ENCODE measurements around the gene EPHB3. TPM values are rescaled to one million over a fixed set of nuclear protein-coding genes. Genes with fewer than 3 reads are reported as not detected.

Gene EPHB3
- 4.5 TPM for polyA plus RNA-seq (2013, experiment 1 of 4)
- polyA plus RNA-seq (2013, experiment 2 of 4) = 3.9 TPM
- polyA plus RNA-seq (2013, experiment 3 of 4) = 4.7 TPM
- 4.4 TPM for polyA plus RNA-seq (2013, experiment 4 of 4)

DNA sequence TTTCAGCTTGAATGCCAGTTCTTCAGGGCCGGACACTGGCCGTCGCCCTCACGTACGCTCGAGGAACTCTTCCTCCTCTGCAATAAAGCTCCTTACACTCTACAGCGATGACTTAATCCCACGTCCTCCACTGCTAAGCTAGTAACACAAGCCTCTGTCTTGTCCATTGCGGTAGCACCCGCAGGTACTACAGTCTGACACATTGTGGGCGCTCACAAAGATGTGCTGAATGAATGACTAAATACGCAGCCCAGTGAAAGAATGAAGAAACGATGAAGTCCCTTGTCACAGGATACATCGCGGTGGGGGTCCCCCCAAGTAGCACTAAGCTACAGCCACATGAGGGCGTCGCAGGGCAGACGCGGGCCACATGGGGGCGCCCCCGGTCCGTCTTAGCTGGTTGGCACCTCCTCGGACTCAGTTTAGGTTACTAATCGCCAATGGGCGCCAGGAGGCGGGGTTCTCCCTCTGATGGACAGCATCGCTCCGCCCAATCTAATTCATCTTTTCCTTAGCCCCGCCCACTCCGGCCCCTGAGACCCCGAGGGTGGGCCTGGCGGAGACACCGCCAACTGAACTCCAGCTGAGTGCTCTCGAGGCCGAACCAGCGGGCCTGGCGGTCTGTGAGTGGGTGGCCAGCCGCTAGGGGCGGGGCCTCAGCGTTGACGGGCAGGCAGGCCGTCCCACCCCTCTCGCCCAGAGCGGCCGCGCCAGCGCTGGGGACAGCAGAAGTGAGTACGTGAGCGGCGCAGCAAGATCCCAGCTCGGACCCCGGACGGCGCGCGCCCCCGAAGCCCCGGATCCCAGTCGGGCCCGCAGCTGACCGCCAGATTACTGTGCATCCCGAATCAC is at the start of gene EPHB3:
Gene EPHB3 (plus strand): TSS at position 725 of the 852 bp plus-strand sequence. CDS start 451 bp downstream, outside the sequence.
- Histone ChIP-seq H3K27me3 (ENCODE audit: control insufficient read depth, insufficient read depth, low read length, poor library complexity, severe bottlenecking) (peaks cover 58% of the 10 kb centered on the region), H3K4me1 (ENCODE audit: control insufficient read depth, insufficient read depth, low read length) (peaks cover 51% of the 10 kb centered on the region), H3K4me3 (ENCODE audit: insufficient read depth, low read depth, low read length) (peak within 1 kb of the TSS; percentile 44), H3K9me3 (ENCODE audit: control insufficient read depth, low read length) (no peaks in the 10 kb centered on the region), H3K36me3 (ENCODE audit: control insufficient read depth, insufficient read depth, low read length) (no peaks in the 10 kb centered on the region), H3K27ac (ENCODE audit: insufficient read depth, low read depth, low read length, poor library complexity, severe bottlenecking) (no peak within 1 kb of the TSS)
- WGBS, 2 experiments = 3% methylated on average over 62 of the region's 62 CpGs

DNA sequence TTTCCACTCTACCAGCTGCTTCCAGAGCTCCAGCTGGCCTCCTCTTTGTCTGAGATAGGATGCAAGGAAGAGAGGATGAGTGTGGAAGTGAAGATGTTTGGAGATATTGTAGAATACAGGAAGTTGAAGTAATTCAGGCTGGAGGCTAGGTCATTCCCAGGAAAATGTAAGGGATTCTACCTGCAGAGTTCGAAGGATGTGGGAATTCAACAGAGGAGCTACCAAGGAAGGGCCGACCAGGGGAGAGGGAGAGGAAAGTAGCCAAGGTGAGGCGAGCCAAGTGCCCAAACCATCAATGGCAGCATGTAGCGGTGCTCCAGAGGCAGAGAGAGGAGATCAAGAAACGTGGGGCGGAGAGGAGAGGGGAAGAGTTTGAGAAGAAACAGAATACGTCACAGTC is 49.0 kb upstream of the EPHB3 start:
- Histone ChIP-seq H3K9me3 (ENCODE audit: control insufficient read depth, low read length) (no peaks in the 10 kb centered on the region), H3K27ac (ENCODE audit: insufficient read depth, low read depth, low read length, poor library complexity, severe bottlenecking) (no peak overlapping the region), H3K4me3 (ENCODE audit: insufficient read depth, low read depth, low read length) (no peak overlapping the region), H3K27me3 (ENCODE audit: control insufficient read depth, insufficient read depth, low read length, poor library complexity, severe bottlenecking) (peaks cover 37% of the 10 kb centered on the region), H3K36me3 (ENCODE audit: control insufficient read depth, insufficient read depth, low read length) (no peaks in the 10 kb centered on the region), H3K4me1 (ENCODE audit: control insufficient read depth, insufficient read depth, low read length) (no peaks in the 10 kb centered on the region)
- 88 to 93% methylated on average over 4 to 6 of the region's 7 CpGs for WGBS, 2 experiments

DNA sequence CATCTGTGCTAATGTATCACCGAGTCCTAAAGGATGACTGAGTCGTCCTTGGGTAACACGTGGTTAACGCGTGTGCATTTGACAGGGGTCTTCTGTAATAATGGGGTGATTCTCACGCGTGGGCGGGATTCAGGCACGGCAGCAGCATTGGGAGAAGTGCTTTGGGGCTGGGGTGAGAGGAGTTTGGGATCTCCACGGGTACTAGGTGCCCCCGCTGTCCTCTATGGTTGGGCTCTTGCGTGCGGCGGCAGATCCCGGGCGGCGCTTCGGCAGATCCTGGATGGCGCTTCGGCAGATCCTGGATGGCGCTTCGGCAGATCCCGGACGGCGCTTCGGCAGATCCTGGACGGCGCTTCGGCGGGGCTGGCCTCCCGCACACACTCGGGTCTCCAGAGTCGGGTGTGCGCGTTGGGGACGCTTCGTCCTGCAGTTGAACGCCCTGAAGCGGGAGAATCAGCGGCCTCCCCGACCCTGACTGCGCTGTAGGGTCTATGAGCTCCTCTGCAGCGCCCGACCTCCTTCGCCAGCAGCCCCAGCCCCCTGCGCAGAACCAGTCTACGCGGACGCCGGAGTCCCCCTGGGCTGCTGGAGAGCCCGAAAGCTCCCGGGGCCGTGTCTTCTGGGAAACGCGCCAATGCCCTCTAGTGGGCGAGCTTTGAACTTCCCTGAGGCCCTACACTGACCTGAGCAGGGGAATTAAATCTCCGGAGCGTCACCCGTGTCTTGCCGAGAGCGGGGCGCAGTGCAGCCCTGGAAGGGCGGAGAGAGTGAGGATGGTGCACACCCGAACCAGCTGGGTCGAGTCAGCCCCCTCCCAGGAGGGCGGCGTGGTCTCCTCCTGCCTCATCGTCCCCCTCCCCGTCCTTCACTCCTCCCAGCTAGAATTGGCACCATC is 48.1 kb upstream of the EPHB3 start:
- 7% methylated on average over 69 of the region's 69 CpGs for WGBS, 2 experiments
- Histone ChIP-seq H3K27ac (ENCODE audit: insufficient read depth, low read depth, low read length, poor library complexity, severe bottlenecking) (no peak overlapping the region), H3K4me3 (ENCODE audit: insufficient read depth, low read depth, low read length) (peak overlapping the region; percentile 34), H3K9me3 (ENCODE audit: control insufficient read depth, low read length) (no peaks in the 10 kb centered on the region), H3K27me3 (ENCODE audit: control insufficient read depth, insufficient read depth, low read length, poor library complexity, severe bottlenecking) (peaks cover 37% of the 10 kb centered on the region), H3K36me3 (ENCODE audit: control insufficient read depth, insufficient read depth, low read length) (no peaks in the 10 kb centered on the region), H3K4me1 (ENCODE audit: control insufficient read depth, insufficient read depth, low read length) (no peaks in the 10 kb centered on the region)

DNA sequence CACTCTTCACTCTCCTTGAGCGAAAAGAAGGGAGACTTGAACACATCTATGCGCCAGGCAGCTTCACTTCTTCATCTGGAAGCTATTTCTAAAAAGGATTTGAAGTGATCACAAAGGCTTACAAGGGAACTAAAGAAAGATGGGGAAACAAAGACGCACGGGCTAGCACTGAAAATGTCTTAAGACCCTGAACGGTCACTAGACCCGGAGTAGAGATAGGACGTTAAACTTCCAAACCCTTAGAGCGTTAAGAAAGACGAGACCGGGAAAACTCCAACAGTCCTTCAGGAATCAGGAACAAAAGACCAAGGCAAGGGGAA is 47.5 kb upstream of the EPHB3 start:
- no peaks in the 10 kb centered on the region for H3K4me1 ChIP-seq (ENCODE audit: control insufficient read depth, insufficient read depth, low read length)
- no peak overlapping the region for H3K4me3 ChIP-seq (ENCODE audit: insufficient read depth, low read depth, low read length)
- H3K9me3 ChIP-seq (ENCODE audit: control insufficient read depth, low read length) = no peaks in the 10 kb centered on the region
- H3K36me3 ChIP-seq (ENCODE audit: control insufficient read depth, insufficient read depth, low read length) = no peaks in the 10 kb centered on the region
- WGBS, 2 experiments = 68 to 73% methylated on average over 10 of the region's 10 CpGs
- H3K27ac ChIP-seq (ENCODE audit: insufficient read depth, low read depth, low read length, poor library complexity, severe bottlenecking) = no peak overlapping the region
- peaks cover 37% of the 10 kb centered on the region for H3K27me3 ChIP-seq (ENCODE audit: control insufficient read depth, insufficient read depth, low read length, poor library complexity, severe bottlenecking)

DNA sequence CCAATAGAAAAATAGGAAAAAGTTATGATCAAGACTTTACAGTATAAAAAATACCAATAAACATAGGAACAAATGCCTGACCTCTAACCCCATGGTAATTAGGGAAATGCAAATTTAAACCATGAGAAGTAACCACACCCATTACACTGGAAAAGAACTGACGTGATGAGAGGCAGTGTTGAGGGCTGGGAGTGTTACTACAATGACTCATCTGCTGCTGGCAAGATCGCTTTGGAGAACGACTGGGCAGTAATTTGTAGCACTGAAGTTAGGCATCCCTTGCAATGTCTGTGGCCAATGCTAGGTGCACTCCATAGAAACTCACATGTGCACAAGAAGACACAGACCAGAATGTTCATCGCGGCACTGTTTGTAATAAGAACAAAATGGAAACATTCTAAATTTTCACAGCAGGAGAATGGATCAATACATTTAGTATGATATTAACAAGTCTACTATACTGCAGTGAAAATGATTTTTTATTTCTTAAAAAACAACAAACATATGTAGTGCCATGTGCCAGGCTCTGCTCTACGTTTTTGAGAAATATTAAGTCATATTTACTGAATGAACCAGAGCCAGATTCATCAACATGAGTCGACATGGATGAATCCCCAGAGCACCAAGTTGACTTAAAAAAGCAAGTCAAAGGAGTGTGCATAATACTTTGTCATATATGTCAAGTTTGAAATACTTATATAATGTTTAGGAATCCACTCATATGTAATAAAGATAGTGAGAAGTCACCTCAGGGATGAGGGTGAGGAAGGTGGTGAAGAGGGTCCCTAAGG is 37.6 kb upstream of the EPHB3 start:
- H3K4me3 ChIP-seq (ENCODE audit: insufficient read depth, low read depth, low read length) = no peak overlapping the region
- H3K36me3 ChIP-seq (ENCODE audit: control insufficient read depth, insufficient read depth, low read length) = no peaks in the 10 kb centered on the region
- no peak overlapping the region for H3K27ac ChIP-seq (ENCODE audit: insufficient read depth, low read depth, low read length, poor library complexity, severe bottlenecking)
- WGBS, 2 experiments = 44 to 60% methylated on average over 5 to 7 of the region's 7 CpGs
- no peaks in the 10 kb centered on the region for H3K4me1 ChIP-seq (ENCODE audit: control insufficient read depth, insufficient read depth, low read length)
- no peaks in the 10 kb centered on the region for H3K9me3 ChIP-seq (ENCODE audit: control insufficient read depth, low read length)
- peaks cover 28% of the 10 kb centered on the region for H3K27me3 ChIP-seq (ENCODE audit: control insufficient read depth, insufficient read depth, low read length, poor library complexity, severe bottlenecking)

DNA sequence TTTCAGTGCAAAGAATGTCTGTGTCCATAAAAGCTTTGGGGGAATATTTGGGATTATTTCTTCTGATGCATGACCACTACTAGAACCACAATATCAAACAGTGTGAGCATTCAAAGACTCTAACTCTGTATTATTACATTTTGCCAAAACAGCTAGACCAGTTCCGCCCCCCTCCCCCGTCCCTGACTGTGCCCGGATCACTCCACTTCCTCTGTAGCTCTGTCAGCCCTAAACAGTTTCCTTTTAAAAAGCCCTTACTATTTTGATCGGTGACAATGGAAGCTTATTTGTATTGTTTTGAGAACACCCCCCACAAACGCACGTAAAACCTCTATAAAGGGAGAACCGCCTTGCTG is 36.6 kb upstream of the EPHB3 start:
- Histone ChIP-seq H3K4me1 (ENCODE audit: control insufficient read depth, insufficient read depth, low read length) (no peaks in the 10 kb centered on the region), H3K27ac (ENCODE audit: insufficient read depth, low read depth, low read length, poor library complexity, severe bottlenecking) (no peak overlapping the region), H3K4me3 (ENCODE audit: insufficient read depth, low read depth, low read length) (peak overlapping the region; percentile 42), H3K36me3 (ENCODE audit: control insufficient read depth, insufficient read depth, low read length) (no peaks in the 10 kb centered on the region), H3K9me3 (ENCODE audit: control insufficient read depth, low read length) (no peaks in the 10 kb centered on the region), H3K27me3 (ENCODE audit: control insufficient read depth, insufficient read depth, low read length, poor library complexity, severe bottlenecking) (peaks cover 28% of the 10 kb centered on the region)
- 3% methylated on average over 7 of the region's 7 CpGs for WGBS, 2 experiments

DNA sequence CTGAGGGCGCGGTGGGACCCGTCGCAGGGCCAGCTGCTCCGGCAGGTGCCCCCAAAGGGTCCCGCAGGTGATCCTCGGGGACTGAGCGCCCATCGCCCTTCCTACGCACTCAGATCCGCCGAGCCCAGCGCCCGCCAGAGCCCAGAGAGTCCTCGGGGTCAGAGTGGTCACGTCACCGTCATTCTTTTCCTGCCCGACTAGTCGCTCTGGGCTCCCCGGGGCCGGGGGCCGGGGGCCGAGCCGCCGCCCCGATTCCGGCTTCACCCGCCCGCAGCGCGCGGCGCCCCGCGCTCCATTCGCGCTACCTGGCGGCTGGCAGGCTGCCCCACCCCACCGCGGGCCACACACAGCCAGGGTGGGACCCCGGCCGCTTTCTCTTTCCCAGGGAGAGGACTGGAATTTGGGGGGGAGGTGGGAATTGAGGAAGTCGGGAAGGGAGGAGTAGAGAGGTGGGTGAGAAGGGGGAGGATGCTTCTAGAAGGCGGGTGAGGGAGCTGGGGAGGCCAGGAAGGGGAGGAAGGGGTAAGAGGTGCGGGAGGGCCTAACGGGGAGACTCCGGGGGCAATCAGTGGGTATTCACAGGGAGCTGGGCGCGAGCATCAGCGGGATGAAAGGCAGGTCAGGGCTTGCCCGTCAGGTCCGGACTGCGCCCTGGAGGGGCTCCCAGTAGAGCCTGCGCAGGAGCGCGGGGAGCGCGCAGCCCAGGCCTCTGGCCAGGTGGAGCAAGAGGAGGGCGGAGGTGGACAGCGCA is 36.1 kb upstream of the EPHB3 start:
- Histone ChIP-seq H3K27ac (ENCODE audit: insufficient read depth, low read depth, low read length, poor library complexity, severe bottlenecking) (no peak overlapping the region), H3K4me1 (ENCODE audit: control insufficient read depth, insufficient read depth, low read length) (no peaks in the 10 kb centered on the region), H3K36me3 (ENCODE audit: control insufficient read depth, insufficient read depth, low read length) (no peaks in the 10 kb centered on the region), H3K4me3 (ENCODE audit: insufficient read depth, low read depth, low read length) (peak overlapping the region; percentile 42), H3K27me3 (ENCODE audit: control insufficient read depth, insufficient read depth, low read length, poor library complexity, severe bottlenecking) (peaks cover 28% of the 10 kb centered on the region), H3K9me3 (ENCODE audit: control insufficient read depth, low read length) (no peaks in the 10 kb centered on the region)
- WGBS, 2 experiments = 0 to 1% methylated on average over 60 of the region's 60 CpGs

DNA sequence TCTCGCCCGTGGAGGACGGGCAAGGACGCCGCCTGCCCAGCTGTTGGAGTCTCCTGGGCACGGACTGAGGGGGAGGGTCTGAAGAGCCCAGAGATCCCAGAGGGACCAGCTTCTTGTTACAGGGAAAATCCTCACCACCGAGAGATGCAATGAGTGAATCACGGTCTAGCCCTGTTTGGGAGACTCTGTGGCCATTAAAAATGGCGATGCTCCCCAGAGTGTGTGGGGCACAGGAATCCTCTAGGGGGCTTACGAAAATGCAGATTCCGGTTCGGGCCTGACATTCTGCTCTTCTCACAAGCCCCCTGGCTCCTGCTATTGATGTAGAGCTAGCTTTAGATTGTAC is 35.5 kb upstream of the EPHB3 start:
- H3K4me3 ChIP-seq (ENCODE audit: insufficient read depth, low read depth, low read length) = peak overlapping the region; percentile 42
- no peak overlapping the region for H3K27ac ChIP-seq (ENCODE audit: insufficient read depth, low read depth, low read length, poor library complexity, severe bottlenecking)
- no peaks in the 10 kb centered on the region for H3K36me3 ChIP-seq (ENCODE audit: control insufficient read depth, insufficient read depth, low read length)
- 2 to 4% methylated on average over 12 of the region's 12 CpGs for WGBS, 2 experiments
- H3K9me3 ChIP-seq (ENCODE audit: control insufficient read depth, low read length) = no peaks in the 10 kb centered on the region
- no peaks in the 10 kb centered on the region for H3K4me1 ChIP-seq (ENCODE audit: control insufficient read depth, insufficient read depth, low read length)
- peaks cover 28% of the 10 kb centered on the region for H3K27me3 ChIP-seq (ENCODE audit: control insufficient read depth, insufficient read depth, low read length, poor library complexity, severe bottlenecking)

DNA sequence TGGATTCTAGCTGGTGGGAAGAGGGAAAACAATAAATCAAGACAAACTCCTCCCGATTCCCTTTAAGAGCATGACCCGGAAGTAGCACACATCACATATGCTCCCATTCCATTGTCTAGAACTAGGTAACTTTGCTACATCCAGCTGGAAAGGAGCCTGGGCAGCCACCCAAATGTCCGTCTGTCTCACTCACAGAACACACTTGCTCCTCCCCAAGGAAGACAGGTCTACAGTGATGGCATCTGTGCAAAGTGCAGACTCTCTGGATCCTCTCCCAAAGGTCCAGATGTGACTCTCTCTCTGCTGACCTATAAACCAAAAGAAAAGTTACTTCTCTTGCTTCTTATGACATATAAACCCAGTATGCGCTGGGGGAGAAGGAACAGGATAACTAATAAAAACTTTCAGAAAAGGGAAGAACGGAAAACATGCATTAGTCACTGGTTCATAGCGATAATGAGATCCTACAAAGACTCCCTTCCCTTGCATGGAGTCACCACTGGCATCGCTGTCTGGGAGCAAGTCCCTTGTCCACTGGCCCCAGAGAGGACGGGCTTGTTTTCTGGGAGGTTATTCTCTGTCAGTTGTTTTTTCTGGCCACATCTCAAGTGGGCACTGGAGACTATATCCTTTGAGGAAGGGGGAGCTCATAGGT is 29.8 kb upstream of the EPHB3 start:
- H3K36me3 ChIP-seq (ENCODE audit: control insufficient read depth, insufficient read depth, low read length) = no peaks in the 10 kb centered on the region
- H3K4me1 ChIP-seq (ENCODE audit: control insufficient read depth, insufficient read depth, low read length) = no peaks in the 10 kb centered on the region
- 82 to 83% methylated on average over 8 of the region's 8 CpGs for WGBS, 2 experiments

More for the DNA sequence above, 29.8 kb upstream of the EPHB3 start:
- Histone ChIP-seq H3K9me3 (ENCODE audit: control insufficient read depth, low read length) (no peaks in the 10 kb centered on the region), H3K4me3 (ENCODE audit: insufficient read depth, low read depth, low read length) (no peak overlapping the region), H3K27ac (ENCODE audit: insufficient read depth, low read depth, low read length, poor library complexity, severe bottlenecking) (no peak overlapping the region), H3K27me3 (ENCODE audit: control insufficient read depth, insufficient read depth, low read length, poor library complexity, severe bottlenecking) (no peaks in the 10 kb centered on the region)
